HG02623 (cell line): ENCODE data around the gene NUP88.
"Not testable (repeated sequence)": the region's sequence is repeated elsewhere in the genome, so short reads cannot be mapped to it uniquely, and the experiment has no call there.

ENCODE experiments used
- ATAC-seq: cut with Tn5 transposase; IDR thresholded peaks from one replicate; pipeline ENCODE4 v1.9.1; 2021; ENCODE audit warnings: moderate library complexity; ENCODE audit not compliant: unreplicated experiment

The NUP88 gene

GRCh38 chr17:5419356-5419958 is at the start of gene NUP88:
Gene NUP88, minus strand, starts transcription at chr17:5419662. Its CDS starts 12 bp downstream, at chr17:5419650.
- ATAC-seq, result peak; percentile 82

DNA sequence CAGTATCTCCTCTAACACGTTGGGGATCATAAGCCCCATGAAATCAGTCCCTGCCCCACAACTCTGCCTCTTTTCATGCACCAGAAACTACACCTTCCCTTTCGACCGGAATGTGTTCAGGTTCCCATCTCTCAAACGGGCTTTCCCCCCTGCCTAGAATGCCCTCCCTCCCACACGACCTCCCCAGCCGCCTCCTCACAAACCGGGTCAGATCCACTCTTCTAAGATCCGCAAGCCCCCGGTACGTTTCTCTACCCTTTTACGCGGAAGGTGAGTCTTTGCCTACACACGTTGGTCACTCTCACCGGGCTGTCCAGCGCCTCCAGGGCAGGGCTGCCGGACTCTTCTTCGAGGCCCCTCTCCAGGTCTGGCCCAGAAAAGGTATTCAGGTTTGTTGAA is 48.6 kb upstream of the NUP88 start:
- ATAC-seq, result no peak

GRCh38 chr17:5467416-5467815 is 48.0 kb upstream of the NUP88 start:
- no peak for ATAC-seq

DNA sequence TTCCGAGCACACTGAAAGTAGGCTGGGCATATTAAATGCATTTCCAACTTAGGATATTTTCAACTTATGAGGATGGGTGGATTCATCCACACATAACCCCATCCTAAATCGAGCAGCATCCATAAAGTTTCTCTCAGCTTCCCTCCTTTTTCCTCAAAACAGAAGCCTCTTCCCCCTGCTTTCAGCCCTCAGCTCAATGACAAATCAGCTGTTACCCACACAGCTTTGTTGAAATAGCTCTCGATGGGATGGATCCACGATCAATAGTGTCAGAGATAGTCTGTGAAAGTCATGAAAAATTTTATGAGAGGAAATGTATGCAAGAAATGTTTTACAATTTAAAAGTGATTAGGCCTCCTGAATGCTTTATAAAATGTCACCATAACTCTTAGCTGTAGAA is 46.8 kb upstream of the NUP88 start:
- ATAC-seq, result no peak

- ATAC-seq, result no peak
Measured at GRCh38 chr17:5464717-5465507, 45.5 kb upstream of the NUP88 start.

GRCh38 chr17:5446786-5447185 is 27.3 kb upstream of the NUP88 start:
- ATAC-seq, result no peak

DNA sequence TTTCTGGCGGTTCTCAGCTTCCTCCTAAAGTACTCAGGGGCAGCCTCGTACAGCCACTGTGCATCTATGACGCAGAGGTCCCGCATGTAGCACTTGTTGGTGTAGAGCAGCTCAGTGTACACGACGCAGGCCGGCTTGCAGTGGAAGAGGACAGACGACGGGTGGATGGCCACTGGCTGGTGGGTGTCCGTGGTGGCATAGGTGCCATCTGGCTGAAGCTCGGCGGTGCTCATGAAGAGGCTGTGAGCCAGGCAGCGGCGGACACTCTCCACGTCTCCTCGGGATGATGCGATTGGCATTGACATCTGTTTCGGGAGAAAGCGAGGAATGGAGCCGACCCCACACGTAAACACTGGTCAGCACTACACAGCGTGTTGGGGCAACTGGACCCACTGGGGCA is 24.7 kb upstream of the NUP88 start:
- ATAC-seq, result no peak

GRCh38 chr17:5443728-5444127 is 24.3 kb upstream of the NUP88 start:
- no peak for ATAC-seq

- ATAC-seq, result no peak
Measured at GRCh38 chr17:5439446-5439764, 19.9 kb upstream of the NUP88 start.

GRCh38 chr17:5438716-5439445 is 19.4 kb upstream of the NUP88 start, which contains the start of gene C1QBP:
Gene C1QBP, minus strand, starts transcription at chr17:5439155. Its CDS starts 82 bp downstream, at chr17:5439073.
- ATAC-seq, result peak; percentile 84

DNA sequence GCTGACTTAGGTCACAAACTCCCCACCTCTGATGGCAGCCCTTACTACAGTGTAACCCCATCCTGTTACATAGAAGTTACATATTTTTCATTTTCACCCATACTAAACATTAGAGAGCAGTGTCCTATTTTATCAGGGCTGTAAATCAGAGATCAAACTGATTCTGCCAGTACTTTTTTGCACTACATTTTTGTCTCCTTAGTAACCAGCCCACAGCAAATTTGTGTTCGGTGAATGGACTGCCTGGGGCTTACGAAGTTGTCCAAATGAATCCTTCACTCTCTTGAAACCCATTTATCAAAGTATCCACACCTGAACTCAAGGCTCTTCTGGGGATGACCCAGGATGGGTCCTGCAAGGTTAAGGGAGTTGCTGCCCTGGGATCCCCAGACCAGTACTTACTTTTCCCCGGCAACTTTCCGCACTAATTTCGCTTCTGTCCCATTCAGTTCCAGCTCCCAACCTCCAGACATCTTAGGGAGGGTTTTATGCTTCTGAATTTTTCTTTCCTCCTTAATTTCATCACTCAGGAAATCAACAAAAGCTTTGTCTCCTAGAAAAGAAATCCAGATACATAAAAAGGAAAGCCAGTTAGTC is 18.4 kb upstream of the NUP88 start:
- no peak for ATAC-seq

- not testable (repeated sequence) for ATAC-seq
Measured at GRCh38 chr17:5435781-5436315, 16.4 kb upstream of the NUP88 start.

- no peak for ATAC-seq
Measured at GRCh38 chr17:5434984-5435383, 15.5 kb upstream of the NUP88 start.

DNA sequence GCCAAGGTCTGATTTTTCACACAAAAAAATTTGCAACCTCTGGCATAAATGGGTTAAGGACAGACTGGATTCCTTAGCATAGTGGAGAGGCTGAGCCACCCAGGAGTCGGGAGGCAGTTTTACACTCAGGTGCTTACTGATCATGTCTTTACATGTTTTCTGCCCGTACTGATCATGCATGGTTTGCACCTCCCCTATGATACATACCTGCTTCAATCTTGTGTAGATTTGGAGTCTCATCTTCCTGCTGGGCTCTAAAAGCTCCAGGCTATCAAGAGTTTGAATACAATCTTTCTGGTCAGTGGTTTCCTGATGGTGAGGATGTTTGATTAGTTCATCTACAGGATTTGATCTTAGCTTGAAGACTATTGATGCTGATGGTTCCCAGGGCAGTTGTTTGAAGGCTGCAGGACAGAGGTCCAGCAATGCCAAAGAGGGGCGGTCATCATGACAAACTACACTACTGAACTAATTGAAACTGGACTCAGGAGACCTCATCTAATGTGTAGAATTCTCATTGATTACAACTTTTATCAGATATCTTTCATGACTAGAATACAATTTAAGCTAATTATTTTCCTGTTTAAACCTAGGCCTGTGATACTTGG is 12.6 kb upstream of the NUP88 start:
- no peak for ATAC-seq

- ATAC-seq, result not testable (repeated sequence)
Measured at GRCh38 chr17:5431234-5431633, 11.8 kb upstream of the NUP88 start.

GRCh38 chr17:5430413-5430999 is 11.0 kb upstream of the NUP88 start:
- ATAC-seq, result no peak

DNA sequence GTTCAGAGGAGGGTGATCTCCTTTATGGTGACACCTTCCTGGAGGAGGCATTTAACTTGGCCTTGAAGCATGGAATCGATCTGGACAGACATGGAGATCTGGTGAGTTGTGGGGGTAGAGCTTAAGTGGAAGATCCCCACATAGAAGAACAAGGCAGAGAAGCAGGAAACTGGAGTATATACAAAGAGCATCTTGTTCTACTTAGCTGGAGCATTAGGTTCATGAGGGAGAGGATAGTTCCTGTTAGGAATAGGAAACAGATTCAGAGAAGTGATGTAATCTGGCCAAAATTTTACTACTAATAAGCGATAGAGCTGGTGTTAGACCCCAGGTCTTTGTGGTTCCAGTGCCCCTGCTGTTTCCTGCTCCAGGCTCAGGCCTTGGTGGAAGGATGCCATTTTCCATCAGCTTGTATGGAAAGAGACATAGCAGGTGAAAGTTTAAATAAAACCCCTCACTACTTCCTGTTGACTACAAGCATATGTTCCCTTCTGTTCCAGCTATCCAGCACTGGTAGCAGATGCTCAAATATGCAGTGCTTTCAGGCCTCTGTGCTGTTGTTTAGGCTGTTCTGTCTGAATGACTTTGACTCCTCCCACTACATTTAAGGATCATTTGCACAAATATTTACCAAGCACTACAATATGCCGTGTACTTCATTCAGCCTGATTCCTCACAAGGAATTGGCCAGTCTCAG is 9.9 kb upstream of the NUP88 start:
- no peak for ATAC-seq

- no peak for ATAC-seq
Measured at GRCh38 chr17:5425826-5426225, 6.4 kb upstream of the NUP88 start.

GRCh38 chr17:5424909-5425308 is 5.4 kb upstream of the NUP88 start:
- ATAC-seq, result no peak

- no peak for ATAC-seq
Measured at GRCh38 chr17:5422505-5422904, 3.0 kb upstream of the NUP88 start.
